ENCODE data around the gene SERPINA7. TPM values are rescaled to one million over a fixed set of nuclear protein-coding genes. Genes with fewer than 3 reads are reported as not detected.

The SERPINA7 gene
- total RNA-seq (not detected), polyA plus RNA-seq (ENCODE audit: insufficient read depth in 1 of 8, insufficient read length in 8 of 8, low replicate concordance in 1 of 8) (under 1 TPM in 2 of 8 donors, not detected in 6; 0.16 to 0.19 TPM)
- long read RNA-seq, donor 1, result 0 reads
- long read RNA-seq, donor 2, result 0 reads
- long read RNA-seq, donor 3, result 0 reads
- long read RNA-seq, donor 4, result 0 reads
- long read RNA-seq, donor 5, result 0 reads
- long read RNA-seq, donor 6, result 0 reads
- long read RNA-seq, donor 7, result 0 reads
- long read RNA-seq, donor 8, result 0 reads
- long read RNA-seq, donor 9, result 0 reads
- long read RNA-seq, donor 10, result 0 reads
- long read RNA-seq, donor 11, result 0 reads

- H3K9me3 ChIP-seq (replicated peaks; ENCODE audit: control insufficient read depth, low read depth, low read length), result no peaks in the 10 kb centered on the region
- no peak within 1 kb of the TSS for H3K4me3 ChIP-seq (ENCODE audit: low read length)
- H3K27ac ChIP-seq (ENCODE audit: low read length), result no peak within 1 kb of the TSS
- peaks cover 7% of the 10 kb centered on the region for H3K27me3 ChIP-seq (ENCODE audit: control insufficient read depth, insufficient read depth, low read length)
- H3K36me3 ChIP-seq (ENCODE audit: control insufficient read depth, insufficient read depth, low read length), result no peaks in the 10 kb centered on the region
- no peaks in the 10 kb centered on the region for H3K4me1 ChIP-seq (ENCODE audit: control insufficient read depth, insufficient read depth, low read length)
- no peak for DNase-seq
Measured at GRCh38 chrX:106038625-106039024, at the start of gene SERPINA7. SERPINA7 (minus strand) TSS chrX:106038727; CDS start chrX:106037058, 1,669 bp downstream.

DNA sequence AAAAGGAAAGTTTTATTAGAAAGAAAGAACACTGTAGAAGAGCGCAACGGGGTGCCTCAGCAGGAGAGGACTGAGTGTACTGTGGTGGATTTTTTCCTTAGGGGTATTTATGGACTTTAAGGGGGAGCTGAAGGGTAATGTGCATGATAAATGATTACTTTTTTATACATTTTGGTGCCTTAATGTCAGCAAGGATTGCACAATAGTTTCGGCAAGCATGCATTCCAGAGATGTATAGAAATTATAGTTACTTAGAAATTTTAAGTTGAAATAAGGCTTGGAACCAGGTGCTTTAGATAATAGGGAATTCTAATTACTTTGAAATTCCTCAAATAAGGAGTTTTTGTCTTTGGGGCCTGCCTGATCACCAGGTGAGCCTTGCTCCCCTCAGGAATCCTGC is 30.5 kb upstream of the SERPINA7 start:
- DNase-seq, result no peak
- no peak overlapping the region for H3K4me3 ChIP-seq (ENCODE audit: low read length)
- peaks cover 10% of the 10 kb centered on the region for H3K27me3 ChIP-seq (ENCODE audit: control insufficient read depth, insufficient read depth, low read length)
- H3K9me3 ChIP-seq (replicated peaks; ENCODE audit: control insufficient read depth, low read depth, low read length), result no peaks in the 10 kb centered on the region
- WGBS (ENCODE audit: insufficient coverage), result 39% methylated on average over 2 of the region's 3 CpGs
- no peaks in the 10 kb centered on the region for H3K36me3 ChIP-seq (ENCODE audit: control insufficient read depth, insufficient read depth, low read length)
- H3K4me1 ChIP-seq (ENCODE audit: control insufficient read depth, insufficient read depth, low read length), result no peaks in the 10 kb centered on the region
- H3K27ac ChIP-seq (ENCODE audit: low read length), result no peak overlapping the region

- Histone ChIP-seq H3K4me1 (ENCODE audit: control insufficient read depth, insufficient read depth, low read length) (no peaks in the 10 kb centered on the region), H3K4me3 (ENCODE audit: low read length) (no peak overlapping the region), H3K36me3 (ENCODE audit: control insufficient read depth, insufficient read depth, low read length) (no peaks in the 10 kb centered on the region), H3K27me3 (ENCODE audit: control insufficient read depth, insufficient read depth, low read length) (peaks cover 5% of the 10 kb centered on the region), H3K27ac (ENCODE audit: low read length) (no peak overlapping the region), H3K9me3 (replicated peaks; ENCODE audit: control insufficient read depth, low read depth, low read length) (peaks cover 4% of the 10 kb centered on the region)
- WGBS (ENCODE audit: insufficient coverage), result no CpG with 5 or more reads among the region's 1 CpG
- no peak for DNase-seq
Measured at GRCh38 chrX:106050054-106050453, 11.5 kb upstream of the SERPINA7 start.

DNA sequence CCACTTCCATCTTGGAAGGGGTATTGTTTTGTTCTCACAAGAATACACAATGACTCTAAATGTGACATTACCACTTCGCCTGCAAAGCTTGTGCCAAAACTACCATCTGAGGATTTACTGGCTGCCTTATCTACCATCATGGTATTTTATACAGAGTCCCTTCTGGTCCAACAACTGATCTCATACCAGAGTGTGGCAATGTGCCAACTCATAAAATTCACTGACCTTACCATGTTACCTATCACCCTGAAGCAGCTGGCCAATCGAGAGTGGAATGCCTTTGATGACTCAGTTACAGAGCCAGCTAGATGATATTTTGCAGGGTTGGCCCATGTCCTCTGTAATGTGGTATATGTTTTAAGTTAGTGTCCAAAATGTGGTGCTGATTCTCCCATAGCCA is 3.8 kb upstream of the SERPINA7 start:
- H3K9me3 ChIP-seq (replicated peaks; ENCODE audit: control insufficient read depth, low read depth, low read length), result no peaks in the 10 kb centered on the region
- peaks cover 5% of the 10 kb centered on the region for H3K27me3 ChIP-seq (ENCODE audit: control insufficient read depth, insufficient read depth, low read length)
- H3K27ac ChIP-seq (ENCODE audit: low read length), result no peak overlapping the region
- peak; percentile 13 for DNase-seq
- H3K36me3 ChIP-seq (ENCODE audit: control insufficient read depth, insufficient read depth, low read length), result no peaks in the 10 kb centered on the region
- H3K4me1 ChIP-seq (ENCODE audit: control insufficient read depth, insufficient read depth, low read length), result no peaks in the 10 kb centered on the region
- H3K4me3 ChIP-seq (ENCODE audit: low read length), result no peak overlapping the region
- WGBS (ENCODE audit: insufficient coverage), result 71% methylated on average over 1 of the region's 2 CpGs

GRCh38 chrX:106040861-106041260 is 2.3 kb upstream of the SERPINA7 start:
- 14% methylated on average over 1 of the region's 4 CpGs for WGBS (ENCODE audit: insufficient coverage)
- Histone ChIP-seq H3K4me3 (ENCODE audit: low read length) (no peak overlapping the region), H3K27me3 (ENCODE audit: control insufficient read depth, insufficient read depth, low read length) (peaks cover 5% of the 10 kb centered on the region), H3K36me3 (ENCODE audit: control insufficient read depth, insufficient read depth, low read length) (no peaks in the 10 kb centered on the region), H3K27ac (ENCODE audit: low read length) (no peak overlapping the region), H3K4me1 (ENCODE audit: control insufficient read depth, insufficient read depth, low read length) (no peaks in the 10 kb centered on the region), H3K9me3 (replicated peaks; ENCODE audit: control insufficient read depth, low read depth, low read length) (no peaks in the 10 kb centered on the region)
- DNase-seq, result peak; percentile 56

- Histone ChIP-seq H3K27me3 (ENCODE audit: control insufficient read depth, insufficient read depth, low read length) (peaks cover 5% of the 10 kb centered on the region), H3K4me3 (ENCODE audit: low read length) (no peak overlapping the region), H3K36me3 (ENCODE audit: control insufficient read depth, insufficient read depth, low read length) (no peaks in the 10 kb centered on the region), H3K27ac (ENCODE audit: low read length) (no peak overlapping the region), H3K4me1 (ENCODE audit: control insufficient read depth, insufficient read depth, low read length) (no peaks in the 10 kb centered on the region), H3K9me3 (replicated peaks; ENCODE audit: control insufficient read depth, low read depth, low read length) (no peaks in the 10 kb centered on the region)
- no CpG with 5 or more reads among the region's 2 CpGs for WGBS (ENCODE audit: insufficient coverage)
- DNase-seq, result peak; percentile 5
Measured at GRCh38 chrX:106039920-106040319, 1.4 kb upstream of the SERPINA7 start.

DNA sequence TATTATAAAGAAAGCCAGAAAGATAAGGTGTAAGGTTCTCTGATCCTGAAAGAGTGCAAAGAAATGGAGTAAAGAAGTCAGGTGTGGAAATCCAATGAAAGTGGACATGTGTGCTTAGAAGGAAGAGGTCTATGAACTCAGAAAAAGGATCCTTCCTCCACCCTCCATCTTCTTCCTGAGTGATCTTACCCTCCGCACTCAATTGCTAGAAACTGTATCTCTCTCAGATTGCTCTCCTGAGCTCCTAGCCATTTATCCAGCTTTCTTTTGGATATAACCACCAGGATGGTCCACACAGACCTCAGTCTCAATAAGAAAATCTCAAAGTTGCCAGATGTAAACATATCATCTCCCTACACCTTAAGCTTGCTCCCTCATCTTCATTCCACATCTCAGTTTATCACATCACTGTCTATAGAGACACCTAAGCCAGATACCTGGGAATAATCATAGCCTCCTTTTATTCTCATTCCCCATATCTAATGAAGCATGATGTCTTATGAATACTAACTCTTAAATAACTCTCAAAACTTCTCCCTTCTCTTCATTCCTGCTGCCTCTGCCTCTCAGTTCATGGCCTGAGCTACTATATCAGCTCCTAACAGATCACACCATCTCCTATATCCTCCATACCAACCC is 573 bp downstream of the SERPINA7 start:
- no peak for DNase-seq
- Histone ChIP-seq H3K4me3 (ENCODE audit: low read length) (no peak overlapping the region), H3K27ac (ENCODE audit: low read length) (no peak overlapping the region), H3K9me3 (replicated peaks; ENCODE audit: control insufficient read depth, low read depth, low read length) (no peaks in the 10 kb centered on the region), H3K4me1 (ENCODE audit: control insufficient read depth, insufficient read depth, low read length) (no peaks in the 10 kb centered on the region), H3K27me3 (ENCODE audit: control insufficient read depth, insufficient read depth, low read length) (peaks cover 9% of the 10 kb centered on the region), H3K36me3 (ENCODE audit: control insufficient read depth, insufficient read depth, low read length) (no peaks in the 10 kb centered on the region)
- 100% methylated on average over 1 of the region's 1 CpG for WGBS (ENCODE audit: insufficient coverage)

- Histone ChIP-seq H3K9me3 (replicated peaks; ENCODE audit: control insufficient read depth, low read depth, low read length) (no peaks in the 10 kb centered on the region), H3K4me3 (ENCODE audit: low read length) (no peak overlapping the region), H3K27ac (ENCODE audit: low read length) (no peak overlapping the region), H3K27me3 (ENCODE audit: control insufficient read depth, insufficient read depth, low read length) (peaks cover 9% of the 10 kb centered on the region), H3K36me3 (ENCODE audit: control insufficient read depth, insufficient read depth, low read length) (no peaks in the 10 kb centered on the region), H3K4me1 (ENCODE audit: control insufficient read depth, insufficient read depth, low read length) (no peaks in the 10 kb centered on the region)
- no peak for DNase-seq
- 91% methylated on average over 1 of the region's 1 CpG for WGBS (ENCODE audit: insufficient coverage)
Measured at GRCh38 chrX:106036716-106037115, 1.8 kb downstream of the SERPINA7 start.

- no peak for DNase-seq
- Histone ChIP-seq H3K27me3 (ENCODE audit: control insufficient read depth, insufficient read depth, low read length) (peaks cover 9% of the 10 kb centered on the region), H3K9me3 (replicated peaks; ENCODE audit: control insufficient read depth, low read depth, low read length) (no peaks in the 10 kb centered on the region), H3K27ac (ENCODE audit: low read length) (no peak overlapping the region), H3K4me1 (ENCODE audit: control insufficient read depth, insufficient read depth, low read length) (no peaks in the 10 kb centered on the region), H3K36me3 (ENCODE audit: control insufficient read depth, insufficient read depth, low read length) (no peaks in the 10 kb centered on the region), H3K4me3 (ENCODE audit: low read length) (no peak overlapping the region)
- 60% methylated on average over 1 of the region's 2 CpGs for WGBS (ENCODE audit: insufficient coverage)
Measured at GRCh38 chrX:106035064-106035463, 3.5 kb downstream of the SERPINA7 start.

DNA sequence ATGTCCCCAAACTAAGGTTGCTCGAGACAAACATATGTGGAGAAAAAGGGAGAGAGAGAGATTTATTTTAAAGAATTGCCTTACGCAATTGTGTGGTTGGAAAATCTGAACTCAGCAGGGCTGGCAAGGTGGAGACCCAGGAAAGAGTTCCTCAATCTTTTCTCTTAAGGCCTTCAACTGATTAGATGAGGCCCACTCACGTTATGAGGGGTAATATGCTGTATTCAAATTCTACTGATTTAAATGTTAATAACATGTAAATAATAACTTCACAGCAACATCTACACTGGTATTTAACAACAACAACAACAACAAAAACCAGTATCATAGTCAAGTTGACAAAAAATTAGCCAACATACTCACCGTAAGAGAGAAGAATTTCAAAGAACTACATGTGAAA is 14.6 kb downstream of the SERPINA7 start:
- peaks cover 4% of the 10 kb centered on the region for H3K27me3 ChIP-seq (ENCODE audit: control insufficient read depth, insufficient read depth, low read length)
- H3K36me3 ChIP-seq (ENCODE audit: control insufficient read depth, insufficient read depth, low read length), result no peaks in the 10 kb centered on the region
- 20% methylated on average over 1 of the region's 4 CpGs for WGBS (ENCODE audit: insufficient coverage)
- no peak overlapping the region for H3K4me3 ChIP-seq (ENCODE audit: low read length)
- no peak overlapping the region for H3K27ac ChIP-seq (ENCODE audit: low read length)
- H3K4me1 ChIP-seq (ENCODE audit: control insufficient read depth, insufficient read depth, low read length), result no peaks in the 10 kb centered on the region
- DNase-seq, result no peak
- no peaks in the 10 kb centered on the region for H3K9me3 ChIP-seq (replicated peaks; ENCODE audit: control insufficient read depth, low read depth, low read length)
